ENCODE data around the gene TEK. TPM values are rescaled to one million over a fixed set of nuclear protein-coding genes. Genes with fewer than 3 reads are reported as not detected.

The TEK gene
- 0.59 and 0.73 TPM in 2 replicates for total RNA-seq

DNA sequence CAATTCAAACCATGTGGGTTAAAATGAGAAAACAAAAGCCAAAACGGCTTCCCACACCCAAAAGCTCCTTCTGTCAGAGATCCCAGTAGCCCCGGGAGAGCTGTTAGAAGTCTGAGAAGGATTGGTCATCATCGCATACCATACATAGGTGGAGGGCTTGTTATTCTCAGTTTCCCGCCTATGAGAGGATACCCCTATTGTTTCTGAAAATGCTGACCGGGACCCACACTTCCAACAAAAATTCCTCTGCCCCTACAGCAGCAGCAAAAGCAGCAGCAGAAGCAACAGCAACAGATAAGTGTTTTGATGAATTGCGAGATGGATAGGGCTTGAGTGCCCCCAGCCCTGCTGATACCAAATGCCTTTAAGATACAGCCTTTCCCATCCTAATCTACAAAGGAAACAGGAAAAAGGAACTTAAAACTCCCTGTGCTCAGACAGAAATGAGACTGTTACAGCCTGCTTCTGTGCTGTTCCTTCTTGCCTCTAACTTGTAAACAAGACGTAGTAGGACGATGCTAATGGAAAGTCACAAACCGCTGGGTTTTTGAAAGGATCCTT lies at the start of gene TEK:
TEK (plus strand) TSS at position 245 of the 561 bp plus-strand sequence. CDS start 366 bp downstream, outside the sequence.

Small RNAs within 50 kb of the gene (small RNA-seq; reads per million reads assigned to genes)
- gene AL355433.1: not detected
- gene RNA5SP280: not detected

Other genes with a start within 250 kb of the TEK start
- 11.4 and 12.5 TPM in 2 replicates for gene CAAP1, start 216.4 kb upstream of the TEK start, total RNA-seq
- 27.9 and 32.3 TPM in 2 replicates for gene PLAA, start 162.0 kb upstream of the TEK start, total RNA-seq
- gene IFT74, start 152.8 kb upstream of the TEK start, total RNA-seq: 14.3 and 14.7 TPM in 2 replicates
- not detected in 2 replicates for gene LRRC19, start 103.6 kb upstream of the TEK start, total RNA-seq
- not detected in 2 replicates for gene EQTN, start 187.9 kb downstream of the TEK start, total RNA-seq

Measured in subcutaneous preadipocyte (primary cell).